Measurements from ENCODE around the gene BMX.

GRCh38 chrX:15512401-15512965, 11.9 kb downstream of the BMX start:
- TF ChIP-seq, protein P1, sequence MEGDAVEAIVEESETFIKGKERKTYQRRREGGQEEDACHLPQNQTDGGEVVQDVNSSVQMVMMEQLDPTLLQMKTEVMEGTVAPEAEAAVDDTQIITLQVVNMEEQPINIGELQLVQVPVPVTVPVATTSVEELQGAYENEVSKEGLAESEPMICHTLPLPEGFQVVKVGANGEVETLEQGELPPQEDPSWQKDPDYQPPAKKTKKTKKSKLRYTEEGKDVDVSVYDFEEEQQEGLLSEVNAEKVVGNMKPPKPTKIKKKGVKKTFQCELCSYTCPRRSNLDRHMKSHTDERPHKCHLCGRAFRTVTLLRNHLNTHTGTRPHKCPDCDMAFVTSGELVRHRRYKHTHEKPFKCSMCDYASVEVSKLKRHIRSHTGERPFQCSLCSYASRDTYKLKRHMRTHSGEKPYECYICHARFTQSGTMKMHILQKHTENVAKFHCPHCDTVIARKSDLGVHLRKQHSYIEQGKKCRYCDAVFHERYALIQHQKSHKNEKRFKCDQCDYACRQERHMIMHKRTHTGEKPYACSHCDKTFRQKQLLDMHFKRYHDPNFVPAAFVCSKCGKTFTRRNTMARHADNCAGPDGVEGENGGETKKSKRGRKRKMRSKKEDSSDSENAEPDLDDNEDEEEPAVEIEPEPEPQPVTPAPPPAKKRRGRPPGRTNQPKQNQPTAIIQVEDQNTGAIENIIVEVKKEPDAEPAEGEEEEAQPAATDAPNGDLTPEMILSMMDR (IDR thresholded peaks at IDR 0.05) = no peak
- TF ChIP-seq POLR2A (IDR thresholded peaks at IDR 0.05) = no peak

Data from body of pancreas (tissue), 4 donors.